Activated CD8-positive, alpha-beta T cell treated with anti-CD3 and anti-CD28 coated beads, Interleukin-2, amount 10 ng/mL, durations not matched to agents 7 days and 5 days (primary cell): Measurements from ENCODE around the gene RICTOR. TPM values are rescaled to one million over a fixed set of nuclear protein-coding genes. Genes with fewer than 3 reads are reported as not detected.
A peak's percentile ranks its signal among the peaks of the same experiment; 100 is the strongest.
"Not testable (repeated sequence)": the region's sequence is repeated elsewhere in the genome, so short reads cannot be mapped to it uniquely, and the experiment has no call there.

Source experiments
- ATAC-seq: fragments of 150-1000 bp; cut with Tn5 transposase; one replicate; pipeline ENCODE4 v1.10.0; 2021; ENCODE audit warnings: moderate library complexity
- CTCF ChIA-PET: fragments of 350-600 bp; sonication (Branson Sonifier 250); formaldehyde crosslinking; loops from one replicate; lab custom pipeline; 2021; ENCODE audit warnings: antibody characterized with exemption; lab: Charles Lee
- POLR2A ChIA-PET: fragments of 350-600 bp; sonication (Branson Sonifier 250); formaldehyde crosslinking; loops from one replicate; lab custom pipeline; 2021; ENCODE audit warnings: antibody characterized with exemption; lab: Charles Lee
- DNase-seq: peaks from one replicate; pipeline ENCODE4 v3.0.0-alpha.2; 2020
- H3K27ac Mint-ChIP-seq: one replicate; pipeline ENCODE4 v1.8.0; 2021; ENCODE audit warnings: mild to moderate bottlenecking, mixed read lengths
- H3K27me3 Mint-ChIP-seq: one replicate; pipeline ENCODE4 v1.8.0; 2021; ENCODE audit warnings: low read depth, mixed read lengths
- H3K36me3 Mint-ChIP-seq: one replicate; pipeline ENCODE4 v1.8.0; 2021; ENCODE audit warnings: low read depth, mixed read lengths
- H3K4me1 Mint-ChIP-seq: one replicate; pipeline ENCODE4 v1.8.0; 2021; ENCODE audit warnings: low read depth, mixed read lengths
- H3K4me3 Mint-ChIP-seq: one replicate; pipeline ENCODE4 v1.8.0; 2021; ENCODE audit warnings: mild to moderate bottlenecking, mixed read lengths
- H3K9me3 Mint-ChIP-seq: one replicate; pipeline ENCODE4 v1.8.0; 2022; ENCODE audit warnings: mixed read lengths; ENCODE audit not compliant: insufficient read depth
- total RNA-seq, 2 experiments: library from RNA; stranded (reverse); gene quantifications; one replicate each; pipeline ENCODE4 v1.2.3, GENCODE V29; 2021

Gene RICTOR
- total RNA-seq, 2 experiments from 2014 or later, result 38.8 to 41.6 TPM

GRCh38 chr5:39019254-39019653 is 54.9 kb downstream of the RICTOR start:
- H3K36me3 Mint-ChIP-seq, result peaks cover 56% of the 10 kb centered on the region
- no peak overlapping the region for H3K4me3 Mint-ChIP-seq
- CTCF ChIA-PET, result interaction anchor here (1.4 kb wide), 1 partner anchor 61 kb away, joined by 4 read pairs; no protein-coding TSS in a partner anchor
- H3K27ac Mint-ChIP-seq, result no peak overlapping the region
- H3K4me1 Mint-ChIP-seq, result peaks cover 39% of the 10 kb centered on the region
- POLR2A ChIA-PET, result no interaction called here
- H3K27me3 Mint-ChIP-seq, result no peaks in the 10 kb centered on the region
- DNase-seq, result no peak
- no peaks in the 10 kb centered on the region for H3K9me3 Mint-ChIP-seq
- no peak for ATAC-seq

DNA sequence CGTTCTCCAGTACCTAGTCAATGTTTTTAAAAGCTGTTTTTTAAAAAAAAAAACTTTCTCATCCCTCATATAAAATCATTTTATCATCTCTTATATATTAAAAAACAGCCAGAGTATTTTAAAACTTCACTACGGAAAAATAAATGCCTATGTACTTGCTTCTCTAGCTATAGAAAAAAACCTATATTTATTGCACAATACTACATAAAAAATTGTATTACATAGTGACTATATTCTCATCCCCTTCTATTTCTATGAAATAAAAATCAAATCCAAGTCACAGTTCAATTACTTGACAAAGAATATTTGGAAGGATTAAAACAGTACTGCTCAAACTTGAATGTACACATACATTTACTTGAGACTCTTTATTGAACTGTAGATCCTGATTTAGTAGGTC is 56.7 kb downstream of the RICTOR start:
- Mint-ChIP-seq H3K4me1 (peaks cover 27% of the 10 kb centered on the region), H3K4me3 (no peak overlapping the region), H3K27me3 (no peaks in the 10 kb centered on the region), H3K27ac (no peak overlapping the region), H3K9me3 (peaks cover 7% of the 10 kb centered on the region), H3K36me3 (peaks cover 60% of the 10 kb centered on the region)
- ChIA-PET POLR2A (no interaction called here), CTCF (interaction anchor here (1.4 kb wide), 1 partner anchor 63 kb away, joined by 6 read pairs; no protein-coding TSS in a partner anchor)
- no peak for DNase-seq
- no peak for ATAC-seq

DNA sequence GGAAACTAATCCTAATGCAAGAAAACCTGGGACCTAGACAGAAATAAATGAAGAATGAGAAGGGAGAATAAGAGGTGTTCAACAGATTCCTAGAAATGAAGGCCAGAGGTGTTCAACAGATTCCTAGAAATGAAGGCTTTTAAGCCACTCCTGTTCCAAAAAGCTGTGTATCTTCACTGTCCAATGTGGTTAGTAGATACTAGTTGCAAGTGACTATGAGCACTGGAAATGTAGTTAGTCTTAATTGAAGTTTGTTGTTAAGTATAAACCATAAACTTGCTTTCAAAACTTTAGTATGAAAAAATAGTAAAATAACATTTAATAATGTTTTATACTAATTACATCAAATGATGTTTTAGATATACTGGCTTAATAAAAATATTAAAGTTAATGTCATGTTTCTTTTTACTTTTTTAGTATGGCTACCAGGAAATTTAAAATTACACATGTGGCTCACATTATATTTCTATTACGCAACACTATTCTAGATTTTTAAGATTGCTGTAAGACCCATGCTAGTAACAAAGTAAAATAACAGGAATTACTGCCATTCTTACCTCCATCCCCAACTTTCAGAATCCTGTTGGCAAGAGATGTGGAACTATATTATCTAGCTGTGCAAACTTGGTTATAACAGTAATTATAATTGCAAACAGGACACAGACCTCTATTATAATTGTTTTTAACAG is 57.5 kb downstream of the RICTOR start:
- Mint-ChIP-seq H3K27me3 (no peaks in the 10 kb centered on the region), H3K27ac (peak overlapping the region; percentile 17), H3K4me1 (peaks cover 23% of the 10 kb centered on the region), H3K4me3 (no peak overlapping the region), H3K36me3 (peaks cover 63% of the 10 kb centered on the region), H3K9me3 (peaks cover 15% of the 10 kb centered on the region)
- CTCF ChIA-PET, result interaction anchor here (1.4 kb wide), 1 partner anchor 64 kb away, joined by 6 read pairs; no protein-coding TSS in a partner anchor
- DNase-seq, result no peak
- POLR2A ChIA-PET, result no interaction called here
- ATAC-seq, result peak; percentile 36

DNA sequence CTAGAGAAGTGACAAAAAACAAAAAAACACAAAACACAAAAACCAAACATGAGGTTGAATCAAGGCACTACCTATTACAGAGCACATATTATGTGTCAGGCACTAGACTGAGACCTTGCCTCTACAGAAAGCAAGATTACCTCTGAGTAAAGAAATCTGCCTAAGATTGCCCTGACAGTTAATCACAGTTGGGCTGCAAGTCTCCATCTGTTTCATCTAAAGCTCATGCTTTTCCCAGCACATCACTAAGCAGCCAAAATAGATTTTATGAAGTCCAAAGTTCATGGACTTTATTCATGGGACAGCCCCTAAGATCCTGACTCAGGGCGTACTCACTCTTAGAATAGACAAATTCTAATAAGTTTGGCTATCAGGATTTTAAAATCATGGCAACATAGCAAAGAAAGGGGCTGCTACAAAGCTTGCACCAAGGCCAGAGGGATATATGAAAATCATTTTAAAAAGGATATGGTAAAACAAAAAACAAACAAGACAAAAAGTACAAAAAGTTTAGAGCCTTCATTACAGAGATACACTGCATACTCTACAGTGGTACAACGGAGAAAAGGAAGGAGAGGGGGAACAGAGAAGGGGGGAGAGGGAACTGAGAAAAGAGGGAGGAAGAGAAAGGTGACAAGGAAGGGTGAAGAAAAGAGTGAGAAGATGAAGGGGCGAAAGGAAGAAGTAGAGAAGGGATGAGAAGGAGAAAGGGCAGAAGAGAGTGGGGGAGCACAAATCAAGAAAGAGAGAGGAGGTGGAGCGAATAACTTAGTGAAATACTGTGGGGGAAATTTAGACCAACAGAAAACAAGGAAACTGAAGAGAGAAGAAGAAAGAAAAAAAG is 58.2 kb downstream of the RICTOR start:
- H3K4me3 Mint-ChIP-seq, result no peak overlapping the region
- POLR2A ChIA-PET, result no interaction called here
- peak overlapping the region; percentile 17 for H3K27ac Mint-ChIP-seq
- no peaks in the 10 kb centered on the region for H3K27me3 Mint-ChIP-seq
- CTCF ChIA-PET, result interaction anchor here (1.7 kb wide), 1 partner anchor 65 kb away, joined by 10 read pairs; no protein-coding TSS in a partner anchor
- H3K9me3 Mint-ChIP-seq, result peaks cover 23% of the 10 kb centered on the region
- ATAC-seq (no peak), DNase-seq (no peak)
- peaks cover 17% of the 10 kb centered on the region for H3K4me1 Mint-ChIP-seq
- peaks cover 64% of the 10 kb centered on the region for H3K36me3 Mint-ChIP-seq

DNA sequence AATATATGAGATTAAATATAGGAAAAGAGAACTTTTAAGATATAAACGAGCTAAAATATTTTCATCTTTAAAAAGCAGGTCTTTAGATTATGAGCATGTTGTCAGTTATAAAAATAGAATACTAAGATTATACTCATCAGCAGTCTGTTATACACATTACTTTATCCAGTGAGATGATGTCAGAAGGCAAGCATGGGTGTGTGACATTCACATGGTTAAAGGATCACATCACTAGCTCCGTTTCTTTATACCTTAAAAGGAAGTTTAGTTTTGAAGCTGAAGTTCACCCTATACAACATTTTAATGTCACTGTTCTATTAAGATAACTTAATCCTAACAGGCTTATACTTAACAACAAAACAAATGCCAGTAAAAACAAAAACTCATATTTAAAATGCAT is 59.6 kb downstream of the RICTOR start:
- POLR2A ChIA-PET, result no interaction called here
- ATAC-seq (no peak), DNase-seq (no peak)
- Mint-ChIP-seq H3K9me3 (peaks cover 33% of the 10 kb centered on the region), H3K27me3 (no peaks in the 10 kb centered on the region), H3K4me1 (peaks cover 17% of the 10 kb centered on the region), H3K27ac (no peak overlapping the region), H3K4me3 (no peak overlapping the region), H3K36me3 (peaks cover 68% of the 10 kb centered on the region)
- CTCF ChIA-PET, result interaction anchor here (0.7 to 1.7 kb wide), 2 partner anchors 9 to 67 kb away, joined by 3 to 10 read pairs; no protein-coding TSS in a partner anchor

GRCh38 chr5:39013938-39014337 is 60.3 kb downstream of the RICTOR start:
- Mint-ChIP-seq H3K4me3 (no peak overlapping the region), H3K27me3 (no peaks in the 10 kb centered on the region)

GRCh38 chr5:39010958-39011357 is 63.2 kb downstream of the RICTOR start:
- H3K4me3 Mint-ChIP-seq, H3K27ac Mint-ChIP-seq, H3K27me3 Mint-ChIP-seq, ATAC-seq, H3K4me1 Mint-ChIP-seq, DNase-seq: not testable (repeated sequence)
- Mint-ChIP-seq H3K36me3 (peaks cover 49% of the 10 kb centered on the region), H3K9me3 (peaks cover 33% of the 10 kb centered on the region)
- POLR2A ChIA-PET, result interaction anchor here (0.7 kb wide), 1 partner anchor 87 kb away, joined by 4 read pairs; no protein-coding TSS in a partner anchor
- CTCF ChIA-PET, result interaction anchor here (1.1 to 1.3 kb wide), 2 partner anchors 68 to 70 kb away, joined by 3 to 4 read pairs; no protein-coding TSS in a partner anchor

More at GRCh38 chr5:39013938-39014337, 60.3 kb downstream of the RICTOR start:
- H3K27ac Mint-ChIP-seq, result no peak overlapping the region
- H3K4me1 Mint-ChIP-seq, result peaks cover 17% of the 10 kb centered on the region
- CTCF ChIA-PET, result interaction anchor here (0.7 to 1.7 kb wide), 3 partner anchors 9 to 67 kb away, joined by 3 to 10 read pairs (median 3); no protein-coding TSS in a partner anchor
- peaks cover 62% of the 10 kb centered on the region for H3K36me3 Mint-ChIP-seq
- ATAC-seq (no peak), DNase-seq (no peak)
- H3K9me3 Mint-ChIP-seq, result peaks cover 33% of the 10 kb centered on the region
- POLR2A ChIA-PET, result no interaction called here

GRCh38 chr5:39009981-39010380 is 64.2 kb downstream of the RICTOR start:
- no peak overlapping the region for H3K4me3 Mint-ChIP-seq
- ChIA-PET CTCF (no interaction called here), POLR2A (no interaction called here)
- H3K9me3 Mint-ChIP-seq, result peaks cover 33% of the 10 kb centered on the region
- DNase-seq, result no peak
- H3K36me3 Mint-ChIP-seq, result peaks cover 50% of the 10 kb centered on the region
- H3K27ac Mint-ChIP-seq, result no peak overlapping the region
- no peaks in the 10 kb centered on the region for H3K27me3 Mint-ChIP-seq
- H3K4me1 Mint-ChIP-seq, result peaks cover 11% of the 10 kb centered on the region
- ATAC-seq, result no peak

- Mint-ChIP-seq H3K4me3 (no peak overlapping the region), H3K4me1 (peaks cover 11% of the 10 kb centered on the region), H3K9me3 (peaks cover 33% of the 10 kb centered on the region), H3K27me3 (no peaks in the 10 kb centered on the region), H3K27ac (no peak overlapping the region), H3K36me3 (peaks cover 51% of the 10 kb centered on the region)
- DNase-seq, result no peak
- CTCF ChIA-PET, result no interaction called here
- ATAC-seq, result no peak
- POLR2A ChIA-PET, result no interaction called here
Measured at GRCh38 chr5:39009280-39009679, 64.9 kb downstream of the RICTOR start.

DNA sequence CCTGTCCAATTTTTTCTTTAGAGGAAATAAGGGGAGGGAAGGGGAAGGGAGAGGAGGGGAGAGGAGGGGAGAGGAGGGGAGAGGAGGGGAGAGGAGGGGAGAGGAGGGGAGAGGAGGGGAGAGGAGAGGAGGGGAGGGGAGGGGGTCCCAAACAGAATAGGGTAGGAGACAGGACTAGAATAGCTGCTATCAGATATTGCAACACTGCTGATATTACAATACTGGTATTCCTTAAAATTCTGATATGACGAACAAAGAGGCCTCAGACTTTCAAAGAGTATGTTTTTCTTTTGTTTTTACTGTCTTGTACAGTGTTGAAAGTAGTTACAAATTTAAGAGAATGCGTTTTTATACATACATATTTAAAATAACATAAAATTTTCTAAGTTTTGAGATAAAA is 67.5 kb downstream of the RICTOR start:
- H3K9me3 Mint-ChIP-seq, result peaks cover 17% of the 10 kb centered on the region
- ChIA-PET POLR2A (no interaction called here), CTCF (interaction anchor here (1.3 to 1.9 kb wide), 3 partner anchors 15 to 74 kb away, joined by 4 to 21 read pairs (median 5); no protein-coding TSS in a partner anchor)
- H3K27me3 Mint-ChIP-seq, result no peaks in the 10 kb centered on the region
- H3K4me3 Mint-ChIP-seq, result no peak overlapping the region
- ATAC-seq (no peak), DNase-seq (no peak)
- H3K27ac Mint-ChIP-seq, result no peak overlapping the region
- H3K36me3 Mint-ChIP-seq, result peaks cover 41% of the 10 kb centered on the region
- H3K4me1 Mint-ChIP-seq, result peaks cover 18% of the 10 kb centered on the region

DNA sequence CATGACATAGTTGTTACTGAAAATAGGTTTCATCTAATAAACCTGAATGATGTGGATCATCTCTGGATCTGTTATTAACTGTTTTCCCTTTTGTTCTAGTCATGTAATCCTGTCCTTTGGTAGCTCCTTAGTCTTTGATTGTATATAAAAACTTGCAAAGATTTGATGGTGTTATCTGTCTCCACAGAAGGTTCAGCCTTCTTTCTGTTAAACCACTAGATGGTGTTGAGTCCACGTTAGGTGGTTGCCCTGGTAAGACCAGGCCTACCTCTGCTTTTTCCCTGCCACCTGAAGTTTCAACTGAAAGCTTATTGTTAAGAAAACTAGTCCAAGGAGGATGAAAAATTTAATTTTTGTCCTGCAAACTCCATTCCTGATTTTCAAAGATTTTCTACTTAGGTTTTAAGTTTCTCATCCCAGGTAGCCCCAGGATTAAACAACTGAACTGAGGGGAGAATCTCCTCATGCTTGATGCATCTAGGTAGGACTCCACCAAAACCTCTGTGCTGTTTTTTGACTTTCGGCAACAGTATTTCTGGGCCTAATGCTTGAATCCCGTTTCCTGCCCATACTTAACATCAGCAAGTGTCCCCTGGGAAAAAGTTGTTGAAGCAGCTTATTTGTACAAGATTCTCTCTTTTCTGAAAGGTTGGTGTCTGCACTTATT is 68.5 kb downstream of the RICTOR start:
- Mint-ChIP-seq H3K27me3 (no peaks in the 10 kb centered on the region), H3K9me3 (peaks cover 8% of the 10 kb centered on the region), H3K4me1 (peaks cover 23% of the 10 kb centered on the region), H3K4me3 (no peak overlapping the region), H3K27ac (no peak overlapping the region), H3K36me3 (peaks cover 40% of the 10 kb centered on the region)
- ChIA-PET POLR2A (interaction anchor here (1.0 kb wide), 1 partner anchor 69 kb away, joined by 3 read pairs; no protein-coding TSS in a partner anchor), CTCF (interaction anchor here (0.6 to 1.9 kb wide), 7 partner anchors 9 to 141 kb away, joined by 3 to 21 read pairs (median 3); no protein-coding TSS in a partner anchor)
- no peak for DNase-seq
- no peak for ATAC-seq
